ENCODE results near the gene HCN2. TPM values are rescaled to one million over a fixed set of nuclear protein-coding genes. Genes with fewer than 3 reads are reported as not detected.
"Not testable (repeated sequence)": the region's sequence is repeated elsewhere in the genome, so short reads cannot be mapped to it uniquely, and the experiment has no call there.

The HCN2 gene
- total RNA-seq, 1 donor from 2014 or later: 0.52 TPM

DNA sequence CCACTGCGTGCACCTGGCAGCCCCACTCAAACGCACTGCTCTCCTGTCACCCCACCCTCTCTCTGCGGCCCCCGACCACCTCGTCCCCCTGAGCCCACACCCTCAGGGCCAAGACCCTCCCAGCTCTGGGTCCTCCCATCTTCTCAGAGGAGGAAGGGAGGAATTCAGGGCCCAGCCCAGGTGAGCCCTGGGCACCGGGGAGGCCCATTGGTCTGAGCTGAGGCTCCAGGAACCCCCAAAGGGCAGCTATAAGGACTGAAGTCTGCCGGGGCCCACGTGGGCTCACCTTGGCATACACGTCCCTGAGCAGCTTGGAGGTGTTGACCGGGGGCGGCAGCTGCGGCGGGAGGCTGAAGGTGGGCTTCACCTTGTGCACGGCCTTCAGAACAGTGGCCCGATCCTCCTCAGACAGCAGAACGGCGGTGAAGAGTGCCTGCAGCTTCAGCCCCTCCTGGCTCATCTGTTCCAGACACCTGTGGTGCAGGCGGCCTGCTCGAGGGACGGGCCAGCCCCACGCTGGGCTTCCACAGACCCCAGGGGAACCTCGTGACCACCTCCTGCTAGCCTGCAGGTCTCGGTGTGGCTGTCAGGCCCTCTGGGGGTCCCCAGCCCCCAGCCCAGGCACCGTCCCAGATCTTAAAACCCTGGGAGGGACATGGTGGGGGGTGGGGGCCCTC is 34.9 kb downstream of the HCN2 start:
- H3K36me3 Mint-ChIP-seq (ENCODE audit: low read depth): peaks cover 22% of the 10 kb centered on the region
- H3K9me3 Mint-ChIP-seq: no peaks in the 10 kb centered on the region
- no peaks in the 10 kb centered on the region for H3K27me3 Mint-ChIP-seq (ENCODE audit: low read depth)
- H3K4me3 Mint-ChIP-seq (ENCODE audit: low read depth): no peak overlapping the region
- DNase-seq (ENCODE audit: low spot score): no peak
- H3K27ac Mint-ChIP-seq: no peak overlapping the region
- intact Hi-C loops (cut with micrococcal nuclease): no loop called here
- peaks cover 4% of the 10 kb centered on the region for H3K4me1 Mint-ChIP-seq (ENCODE audit: low read depth)

DNA sequence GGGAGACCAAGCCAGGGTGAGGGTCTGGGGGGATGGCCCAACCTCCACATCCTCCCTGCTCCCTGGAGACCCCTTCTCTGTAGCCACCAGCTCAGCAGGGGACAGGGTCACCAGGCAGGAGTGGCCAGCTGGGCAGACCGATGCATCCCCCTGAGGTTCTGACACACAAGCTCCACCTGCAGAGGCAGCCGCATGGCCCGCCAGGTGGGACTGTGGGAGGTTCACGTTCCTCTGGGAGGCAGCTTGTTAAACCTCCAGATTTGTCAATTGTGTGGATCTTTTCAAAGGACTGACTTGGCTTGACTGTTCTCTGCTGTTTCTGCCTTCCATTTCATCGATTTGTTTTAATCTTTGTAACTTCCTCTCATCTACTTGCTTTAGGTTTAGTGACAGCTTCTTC is 35.6 kb downstream of the HCN2 start:
- Mint-ChIP-seq H3K27ac (no peak overlapping the region), H3K36me3 (ENCODE audit: low read depth) (peaks cover 22% of the 10 kb centered on the region), H3K4me1 (ENCODE audit: low read depth) (peaks cover 4% of the 10 kb centered on the region)

DNA sequence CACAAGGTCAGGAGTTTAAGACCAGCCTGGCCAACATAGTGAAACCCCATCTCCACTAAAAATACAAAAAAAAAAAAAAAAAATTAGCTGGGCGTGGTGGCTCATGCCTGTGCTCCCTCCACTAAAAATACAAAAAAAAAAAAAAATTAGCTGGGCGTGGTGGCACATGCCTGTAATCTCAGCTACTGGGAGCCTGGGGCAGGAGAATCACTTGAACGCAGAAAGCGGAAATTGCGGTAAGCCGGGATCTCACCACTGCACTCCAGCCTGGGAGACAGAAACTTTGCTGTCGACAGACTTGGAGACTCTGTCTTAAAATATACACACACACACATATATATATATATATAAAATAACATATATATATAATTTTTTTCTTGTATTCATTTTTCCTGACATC is 36.9 kb downstream of the HCN2 start:
- H3K27ac Mint-ChIP-seq; H3K4me1 Mint-ChIP-seq (ENCODE audit: low read depth); H3K27me3 Mint-ChIP-seq (ENCODE audit: low read depth); H3K9me3 Mint-ChIP-seq; DNase-seq (ENCODE audit: low spot score); intact Hi-C loops (cut with micrococcal nuclease); H3K4me3 Mint-ChIP-seq (ENCODE audit: low read depth): not testable (repeated sequence)
- peaks cover 31% of the 10 kb centered on the region for H3K36me3 Mint-ChIP-seq (ENCODE audit: low read depth)

More for the DNA sequence above, 35.6 kb downstream of the HCN2 start:
- H3K27me3 Mint-ChIP-seq (ENCODE audit: low read depth): no peaks in the 10 kb centered on the region
- no peaks in the 10 kb centered on the region for H3K9me3 Mint-ChIP-seq
- intact Hi-C loops (cut with micrococcal nuclease): no loop called here
- no peak for DNase-seq (ENCODE audit: low spot score)
- H3K4me3 Mint-ChIP-seq (ENCODE audit: low read depth): no peak overlapping the region

DNA sequence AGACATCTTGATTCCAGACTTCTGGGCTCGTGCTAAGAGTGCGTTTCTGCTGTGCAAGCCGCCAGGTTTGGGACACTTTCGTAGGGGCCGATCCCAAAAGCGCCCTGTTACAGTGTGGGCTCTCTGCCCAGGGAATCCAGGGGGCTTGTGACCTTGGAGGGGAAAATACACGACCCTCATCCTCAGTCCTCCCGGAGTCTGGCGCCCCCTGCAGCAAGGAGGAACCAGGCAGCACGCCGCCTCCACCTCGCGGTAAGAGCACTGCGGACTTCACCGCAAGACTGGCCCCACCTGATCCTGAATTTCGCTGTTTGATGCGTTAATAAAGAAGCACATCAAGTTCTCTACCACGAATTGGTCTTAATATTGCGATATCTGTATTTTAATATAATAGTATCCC is 38.5 kb downstream of the HCN2 start:
- Mint-ChIP-seq H3K9me3 (no peaks in the 10 kb centered on the region), H3K4me3 (ENCODE audit: low read depth) (no peak overlapping the region), H3K27ac (no peak overlapping the region), H3K4me1 (ENCODE audit: low read depth) (peaks cover 4% of the 10 kb centered on the region), H3K36me3 (ENCODE audit: low read depth) (peaks cover 43% of the 10 kb centered on the region), H3K27me3 (ENCODE audit: low read depth) (no peaks in the 10 kb centered on the region)
- intact Hi-C loops (cut with micrococcal nuclease): no loop called here
- no peak for DNase-seq (ENCODE audit: low spot score)

DNA sequence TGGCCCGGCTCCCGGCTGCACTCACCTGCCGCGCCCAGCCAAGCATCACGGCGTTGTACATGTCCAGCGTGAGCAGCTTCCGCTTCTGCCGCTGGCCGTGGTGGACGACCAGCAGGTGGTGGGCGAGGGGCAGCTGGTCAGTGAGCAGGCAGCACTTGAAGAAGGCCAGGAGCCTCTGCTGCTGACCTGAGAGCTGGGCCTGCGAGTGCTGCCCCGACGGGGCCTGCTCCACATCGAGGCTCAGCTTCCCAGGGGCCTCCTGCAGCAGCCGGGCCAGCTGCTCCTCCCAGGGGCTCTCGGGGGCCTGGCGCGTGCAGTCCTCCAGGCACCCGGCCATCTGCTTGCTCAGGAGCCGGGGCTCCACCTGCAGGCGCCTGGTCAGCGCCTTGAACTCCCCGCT is 39.8 kb downstream of the HCN2 start:
- H3K27ac Mint-ChIP-seq; H3K9me3 Mint-ChIP-seq; H3K4me1 Mint-ChIP-seq (ENCODE audit: low read depth); H3K27me3 Mint-ChIP-seq (ENCODE audit: low read depth); intact Hi-C loops (cut with micrococcal nuclease); H3K4me3 Mint-ChIP-seq (ENCODE audit: low read depth); DNase-seq (ENCODE audit: low spot score): not testable (repeated sequence)
- H3K36me3 Mint-ChIP-seq (ENCODE audit: low read depth): peaks cover 43% of the 10 kb centered on the region

DNA sequence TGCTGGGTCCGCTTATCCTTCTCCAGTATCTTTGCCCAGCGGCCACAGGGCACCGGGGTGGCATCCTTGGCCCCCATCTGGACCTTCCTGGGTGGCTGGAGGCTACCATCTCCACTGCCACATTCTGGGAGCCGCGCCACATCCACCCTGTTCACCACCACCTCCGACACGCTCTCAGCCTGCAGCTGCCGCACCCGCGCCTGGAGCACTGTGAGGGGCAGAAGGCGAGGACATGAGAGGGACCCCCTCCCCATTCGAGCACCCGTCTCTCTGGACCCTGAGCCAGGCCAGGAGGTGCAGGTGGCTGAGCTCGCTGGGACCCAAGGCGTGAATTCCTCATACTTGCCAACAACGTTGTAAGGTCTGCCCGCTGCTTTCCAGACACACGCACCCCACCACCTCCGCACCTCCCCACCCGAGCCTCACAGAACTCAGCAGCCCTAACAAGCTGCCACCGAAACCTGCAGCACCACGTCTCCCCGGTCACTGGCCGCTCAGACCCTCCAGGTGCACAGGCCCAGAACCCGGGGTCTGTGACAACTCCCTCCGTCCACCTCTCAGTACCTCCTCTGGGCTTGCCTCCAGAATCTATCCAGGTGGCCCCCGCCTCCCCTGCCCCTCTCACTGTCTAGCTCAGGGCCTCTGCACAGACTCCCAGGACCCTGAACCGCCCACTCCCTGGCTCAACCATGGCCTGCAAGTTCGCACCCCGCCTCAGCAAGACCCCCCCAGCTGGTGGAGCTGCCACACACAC is 40.5 kb downstream of the HCN2 start:
- intact Hi-C loops (cut with micrococcal nuclease): loop anchor here (5.0 to 10.0 kb wide), 2 partner anchors 95 to 447 kb away; partner anchors contain the start of gene CDC34
- no peak overlapping the region for H3K4me3 Mint-ChIP-seq (ENCODE audit: low read depth)

DNA sequence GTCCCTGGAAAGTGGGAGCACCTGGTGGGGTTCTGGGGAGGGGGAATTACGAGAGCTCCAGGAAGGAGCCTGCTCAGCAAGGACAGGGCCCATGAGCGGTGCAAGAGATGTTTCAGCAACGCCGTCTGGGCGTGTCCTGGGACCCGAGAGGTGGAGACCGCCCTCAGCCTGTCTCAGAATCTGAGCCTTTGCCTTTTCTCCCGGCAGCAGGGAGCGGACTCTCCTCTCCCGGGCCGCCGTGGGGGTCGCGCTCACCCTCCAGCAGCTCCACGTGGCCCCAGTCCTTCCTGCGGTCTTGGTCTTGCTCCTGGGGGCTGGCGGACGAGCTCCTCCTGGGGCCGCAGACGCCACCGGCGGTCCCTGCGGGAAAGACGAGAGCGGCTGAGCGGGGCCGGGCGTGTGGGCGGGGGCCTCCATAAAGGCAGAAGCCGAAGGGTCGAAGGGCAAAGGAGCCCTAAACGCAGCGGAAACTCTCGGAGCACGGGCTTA is 42.9 kb downstream of the HCN2 start:
- Mint-ChIP-seq H3K27me3 (ENCODE audit: low read depth) (no peaks in the 10 kb centered on the region), H3K4me1 (ENCODE audit: low read depth) (peaks cover 10% of the 10 kb centered on the region), H3K27ac (peak overlapping the region; percentile 88), H3K9me3 (no peaks in the 10 kb centered on the region), H3K4me3 (ENCODE audit: low read depth) (peak overlapping the region; percentile 97), H3K36me3 (ENCODE audit: low read depth) (peaks cover 35% of the 10 kb centered on the region)
- peak; percentile 36 for DNase-seq (ENCODE audit: low spot score)
- intact Hi-C loops (cut with micrococcal nuclease): loop anchor here (1.0 to 10.0 kb wide), 6 partner anchors 22 to 445 kb away; partner anchors contain the start of genes BSG, CDC34, PTBP1 and RNF126

More for the DNA sequence above, 40.5 kb downstream of the HCN2 start:
- Mint-ChIP-seq H3K27me3 (ENCODE audit: low read depth) (no peaks in the 10 kb centered on the region), H3K27ac (no peak overlapping the region), H3K36me3 (ENCODE audit: low read depth) (peaks cover 43% of the 10 kb centered on the region), H3K9me3 (no peaks in the 10 kb centered on the region), H3K4me1 (ENCODE audit: low read depth) (peaks cover 10% of the 10 kb centered on the region)
- DNase-seq (ENCODE audit: low spot score): no peak

DNA sequence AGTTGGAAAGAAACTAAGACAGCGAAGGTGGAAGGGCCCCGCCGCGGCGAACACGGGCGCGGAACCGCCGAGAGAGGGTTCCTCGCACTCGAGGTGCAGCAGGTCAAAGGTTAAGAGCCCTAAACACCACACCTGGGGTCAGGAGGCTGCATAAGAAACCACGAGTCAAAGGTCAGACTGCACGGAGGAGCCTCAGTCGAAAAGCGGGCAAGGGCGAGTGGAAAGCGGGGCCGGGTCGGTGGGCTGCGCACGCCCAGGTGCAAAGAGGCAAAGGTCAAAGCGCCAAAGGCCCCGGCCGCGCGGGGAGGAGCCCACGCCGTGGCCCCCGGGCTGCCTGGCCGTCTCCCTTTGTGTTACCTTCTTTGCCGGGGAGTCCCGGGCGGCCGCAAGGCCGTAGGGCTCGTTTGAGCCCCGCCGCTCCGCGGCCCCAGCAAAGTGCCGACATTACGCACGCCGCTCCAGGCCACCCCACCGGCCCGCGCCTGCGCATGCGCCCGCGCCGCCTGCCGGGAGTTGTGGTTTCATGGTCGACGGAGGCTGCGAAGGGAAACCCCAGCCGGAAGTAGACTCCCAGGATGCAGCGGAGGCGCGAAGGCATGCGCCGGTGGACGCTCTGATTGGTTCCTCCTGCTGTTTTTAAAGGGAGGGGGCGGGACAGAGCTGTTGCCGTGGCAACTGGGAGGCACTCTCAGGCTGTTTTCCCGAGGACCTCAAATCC is 43.5 kb downstream of the HCN2 start, which contains the start of gene POLRMT:
TSS of gene POLRMT (minus strand) at position 470 of the 718 bp plus-strand sequence. CDS start at position 445, 25 bp downstream.
- H3K4me3 Mint-ChIP-seq (ENCODE audit: low read depth): peak within 1 kb of the TSS; percentile 97
- H3K9me3 Mint-ChIP-seq: no peaks in the 10 kb centered on the region
- DNase-seq (ENCODE audit: low spot score): peak; percentile 95
- H3K4me1 Mint-ChIP-seq (ENCODE audit: low read depth): peaks cover 10% of the 10 kb centered on the region
- intact Hi-C loops (cut with micrococcal nuclease): loop anchor here (1.0 to 10.0 kb wide), 6 partner anchors 22 to 444 kb away; partner anchors contain the start of genes BSG, CDC34, PTBP1 and RNF126
- H3K36me3 Mint-ChIP-seq (ENCODE audit: low read depth): peaks cover 35% of the 10 kb centered on the region
- no peaks in the 10 kb centered on the region for H3K27me3 Mint-ChIP-seq (ENCODE audit: low read depth)
- peak within 1 kb of the TSS; percentile 88 for H3K27ac Mint-ChIP-seq

DNA sequence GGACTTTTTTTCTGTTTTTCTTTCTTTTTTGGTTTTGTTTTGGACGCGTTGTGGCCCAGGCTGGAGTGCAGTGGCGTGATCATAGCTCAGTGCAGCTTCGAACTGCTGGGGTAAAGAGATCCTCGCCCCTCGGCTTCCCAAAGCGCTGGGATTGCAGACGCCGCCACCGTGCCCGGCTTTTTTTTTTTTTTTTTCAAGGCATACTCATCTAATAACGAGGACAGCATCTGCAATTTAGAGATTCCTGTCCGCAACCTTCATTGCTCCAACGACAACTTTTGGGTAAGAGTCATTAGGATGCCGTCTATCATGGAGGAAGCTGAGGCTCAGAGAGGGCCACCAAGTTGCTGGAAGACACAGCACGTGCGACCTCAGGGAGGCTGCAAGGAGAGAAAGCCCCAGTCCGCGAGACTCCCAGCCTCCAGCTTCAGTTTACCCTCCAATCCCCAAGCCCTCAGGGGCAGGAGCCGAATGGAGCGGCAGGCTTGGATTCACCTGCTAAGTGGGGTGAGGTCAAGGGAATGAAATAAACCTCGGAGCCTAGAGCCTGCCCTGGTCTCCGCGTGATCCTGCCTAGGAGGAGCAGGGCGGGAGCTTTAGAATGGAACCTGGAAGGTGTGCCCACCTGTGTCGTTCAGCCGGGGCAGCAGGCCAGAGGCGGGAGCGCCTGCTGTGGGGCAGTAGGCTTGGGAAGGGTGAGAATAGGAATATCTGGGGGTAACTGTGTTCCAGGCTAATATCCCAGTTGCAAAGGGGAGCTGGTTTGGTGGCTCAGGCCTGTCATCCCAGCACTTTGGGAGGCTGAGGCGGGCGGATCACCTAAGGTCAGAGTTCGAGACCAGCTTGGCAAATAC is 44.3 kb downstream of the HCN2 start:
- Mint-ChIP-seq H3K27ac (peak overlapping the region; percentile 88), H3K27me3 (ENCODE audit: low read depth) (no peaks in the 10 kb centered on the region)

DNA sequence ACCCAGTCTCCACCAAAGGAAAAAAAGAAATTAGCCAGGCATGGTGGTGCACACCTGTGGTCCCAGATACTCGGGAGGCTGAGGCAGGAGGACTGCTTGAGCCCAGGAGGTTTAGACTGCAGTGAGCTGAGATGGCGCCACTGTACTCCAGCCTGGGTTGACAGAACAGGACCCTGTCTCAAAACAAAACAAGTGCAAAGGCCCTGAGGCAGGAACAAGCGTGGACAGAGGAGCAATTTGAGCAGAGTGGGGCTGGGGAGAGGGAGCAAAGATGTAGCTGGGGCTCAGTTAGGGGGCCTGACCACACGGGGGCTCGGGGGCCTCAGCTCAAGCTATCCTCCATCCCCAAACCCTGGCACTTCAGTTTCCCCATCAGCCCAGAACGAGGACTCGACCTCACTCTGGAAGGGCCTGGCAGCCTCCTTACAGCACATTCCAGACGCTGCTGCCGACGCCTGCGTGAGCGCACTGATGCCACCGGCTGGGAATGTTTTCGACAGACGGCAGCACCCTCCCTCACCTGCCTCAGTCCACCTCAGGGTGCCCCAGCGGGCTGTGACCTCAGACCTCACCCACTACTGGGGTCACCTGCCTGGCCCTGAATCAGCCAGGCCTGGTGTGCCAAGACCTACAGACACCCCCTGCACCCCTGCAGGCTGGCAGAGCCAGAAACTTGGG is 45.4 kb downstream of the HCN2 start:
- Mint-ChIP-seq H3K27ac (no peak overlapping the region), H3K36me3 (ENCODE audit: low read depth) (peaks cover 22% of the 10 kb centered on the region), H3K4me3 (ENCODE audit: low read depth) (no peak overlapping the region), H3K4me1 (ENCODE audit: low read depth) (peaks cover 10% of the 10 kb centered on the region), H3K9me3 (no peaks in the 10 kb centered on the region), H3K27me3 (ENCODE audit: low read depth) (no peaks in the 10 kb centered on the region)
- DNase-seq (ENCODE audit: low spot score): no peak
- intact Hi-C loops (cut with micrococcal nuclease): loop anchor here (5.0 to 10.0 kb wide), 2 partner anchors 100 to 442 kb away; partner anchors contain the start of gene CDC34

More for the DNA sequence above, 44.3 kb downstream of the HCN2 start:
- Mint-ChIP-seq H3K36me3 (ENCODE audit: low read depth) (peaks cover 28% of the 10 kb centered on the region), H3K4me3 (ENCODE audit: low read depth) (peak overlapping the region; percentile 97), H3K9me3 (no peaks in the 10 kb centered on the region), H3K4me1 (ENCODE audit: low read depth) (peaks cover 7% of the 10 kb centered on the region)
- intact Hi-C loops (cut with micrococcal nuclease): loop anchor here (1.0 to 10.0 kb wide), 6 partner anchors 23 to 443 kb away; partner anchors contain the start of genes BSG, CDC34, PTBP1 and RNF126
- DNase-seq (ENCODE audit: low spot score): no peak

DNA sequence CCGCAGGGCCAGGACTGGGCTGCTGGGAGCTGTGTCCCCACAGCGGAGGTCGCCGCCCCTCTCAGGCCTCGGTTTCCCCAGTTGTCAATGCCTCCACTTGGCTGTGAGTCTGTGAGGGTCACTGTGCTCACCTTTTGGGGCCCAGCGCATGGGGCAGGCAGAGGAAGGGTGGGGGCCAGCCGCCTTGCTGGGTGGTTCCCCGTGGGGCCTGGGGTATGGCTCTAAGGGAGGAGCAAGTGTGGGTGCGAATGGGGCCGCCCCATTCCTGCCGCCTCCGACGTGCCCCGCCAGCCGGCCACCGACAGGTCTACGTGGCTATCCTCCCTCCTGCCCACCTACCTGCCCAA is 49.2 kb downstream of the HCN2 start:
- Mint-ChIP-seq H3K36me3 (ENCODE audit: low read depth) (no peaks in the 10 kb centered on the region), H3K9me3 (no peaks in the 10 kb centered on the region), H3K27me3 (ENCODE audit: low read depth) (no peaks in the 10 kb centered on the region), H3K4me3 (ENCODE audit: low read depth) (peak overlapping the region; percentile 74), H3K27ac (no peak overlapping the region), H3K4me1 (ENCODE audit: low read depth) (peaks cover 6% of the 10 kb centered on the region)
- DNase-seq (ENCODE audit: low spot score): no peak
- intact Hi-C loops (cut with micrococcal nuclease): loop anchor here (10.0 kb wide), 1 partner anchor 104 kb away; the partner anchor contains the start of gene CDC34
